NCI-H1105 (cell line): ENCODE results near the gene FBLN7.
A peak's percentile ranks its signal among the peaks of the same experiment; 100 is the strongest.
"Not testable (repeated sequence)": the region's sequence is repeated elsewhere in the genome, so short reads cannot be mapped to it uniquely, and the experiment has no call there.

Experiments
- DNase-seq: peaks from one replicate; lab custom pipeline; 2025; lab: John Stamatoyannopoulos, UW

The FBLN7 gene

DNA sequence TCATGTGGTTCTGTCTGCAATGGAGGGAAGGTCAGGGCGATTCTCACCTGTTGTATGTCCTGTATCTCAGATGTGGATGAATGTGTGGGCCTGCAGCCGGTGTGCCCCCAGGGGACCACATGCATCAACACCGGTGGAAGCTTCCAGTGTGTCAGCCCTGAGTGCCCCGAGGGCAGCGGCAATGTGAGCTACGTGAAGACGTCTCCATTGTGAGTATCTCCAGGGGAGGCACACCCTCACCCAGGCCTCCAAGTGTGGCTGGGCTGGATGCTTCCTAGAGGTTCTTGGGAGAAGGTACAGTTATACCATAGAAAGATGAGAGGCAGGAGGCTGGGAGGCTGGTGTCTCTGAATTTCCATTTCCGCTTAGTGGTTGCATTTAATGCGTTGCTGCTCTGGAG is 46.9 kb downstream of the FBLN7 start:
- no peak for DNase-seq

DNA sequence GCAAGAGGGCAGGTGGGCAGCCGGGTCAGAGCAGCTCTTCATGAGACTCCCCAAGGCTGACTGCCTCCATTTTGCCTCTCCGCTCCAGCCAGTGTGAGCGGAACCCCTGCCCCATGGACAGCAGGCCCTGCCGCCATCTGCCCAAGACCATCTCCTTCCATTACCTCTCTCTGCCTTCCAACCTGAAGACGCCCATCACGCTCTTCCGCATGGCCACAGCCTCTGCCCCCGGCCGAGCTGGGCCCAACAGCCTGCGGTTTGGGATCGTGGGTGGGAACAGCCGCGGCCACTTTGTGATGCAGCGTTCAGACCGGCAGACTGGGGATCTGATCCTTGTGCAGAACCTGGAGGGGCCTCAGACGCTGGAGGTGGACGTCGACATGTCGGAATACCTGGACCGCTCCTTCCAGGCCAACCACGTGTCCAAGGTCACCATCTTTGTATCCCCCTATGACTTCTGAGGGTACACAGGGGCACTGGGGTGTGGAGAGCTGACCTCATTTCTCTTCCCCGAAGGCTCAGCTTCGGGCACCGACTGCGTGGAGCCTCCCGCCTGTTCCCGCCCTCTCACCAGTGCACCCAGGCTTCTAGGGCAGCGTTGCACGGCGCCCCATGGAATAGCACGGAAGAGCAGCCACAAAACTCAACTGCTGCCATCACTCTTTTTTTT is 49.0 kb downstream of the FBLN7 start:
- no peak for DNase-seq

DNA sequence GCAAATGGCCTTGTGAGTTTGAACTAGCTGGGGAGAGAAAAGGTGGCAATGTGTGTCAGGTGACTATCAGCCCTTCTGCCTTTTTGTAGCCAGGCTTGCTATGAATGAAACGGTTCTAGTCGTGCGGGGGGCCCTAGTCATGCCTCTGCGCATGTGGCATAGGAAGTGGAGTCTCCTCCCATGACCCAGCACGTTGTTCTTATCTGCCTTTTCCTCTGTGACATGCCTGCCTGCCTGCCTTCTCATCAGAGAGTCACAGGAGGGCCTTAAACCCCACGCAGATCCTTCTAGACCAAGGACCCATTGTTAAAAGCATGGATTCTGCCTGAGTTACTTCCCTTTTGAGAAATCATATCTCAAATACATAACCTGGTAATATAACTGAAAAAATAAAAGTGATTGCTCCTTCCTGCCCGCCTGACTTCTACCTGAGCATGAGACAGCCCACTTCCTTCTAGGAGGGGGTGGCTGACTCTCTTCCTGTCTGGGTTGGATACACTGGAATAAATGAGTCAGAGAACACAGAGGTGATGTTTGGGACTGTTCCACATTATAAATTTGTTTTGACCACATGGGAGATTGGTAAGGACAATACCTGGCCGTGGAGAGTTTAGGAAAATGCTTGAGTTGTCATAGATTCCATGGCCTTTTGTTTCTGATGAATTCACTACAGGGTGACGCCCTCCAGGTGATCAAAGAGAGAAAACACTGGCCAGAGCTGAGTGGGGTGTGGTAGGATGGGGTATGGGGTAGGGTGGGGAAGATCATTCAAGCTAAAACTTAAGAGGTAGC is 49.8 kb downstream of the FBLN7 start:
- DNase-seq: no peak

DNA sequence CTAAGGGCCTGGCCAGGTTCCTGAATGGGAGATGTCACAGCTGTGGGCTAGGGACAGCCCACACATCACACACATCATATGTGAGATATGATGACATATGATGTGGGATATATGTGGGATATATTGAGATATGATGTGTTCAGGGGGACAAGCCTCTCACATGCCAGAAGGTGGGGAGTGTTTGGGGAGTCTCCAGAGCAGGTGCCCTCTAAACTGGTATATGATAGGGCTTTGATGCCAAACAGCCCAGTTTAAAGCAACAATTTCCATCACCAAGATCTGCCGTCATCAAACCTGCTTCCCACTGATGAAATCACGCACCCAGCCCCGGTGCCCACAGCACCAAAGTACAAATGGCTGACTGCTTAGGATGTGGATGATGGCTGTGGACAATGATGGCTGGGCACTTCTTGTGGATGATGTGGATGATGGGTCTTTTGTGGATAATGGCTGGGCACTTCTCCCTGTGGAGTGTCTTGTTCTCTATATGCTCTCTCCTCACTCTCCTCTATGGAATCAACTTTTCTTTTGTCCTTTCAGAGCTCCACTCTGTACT is 50.9 kb downstream of the FBLN7 start:
- DNase-seq: no peak

DNA sequence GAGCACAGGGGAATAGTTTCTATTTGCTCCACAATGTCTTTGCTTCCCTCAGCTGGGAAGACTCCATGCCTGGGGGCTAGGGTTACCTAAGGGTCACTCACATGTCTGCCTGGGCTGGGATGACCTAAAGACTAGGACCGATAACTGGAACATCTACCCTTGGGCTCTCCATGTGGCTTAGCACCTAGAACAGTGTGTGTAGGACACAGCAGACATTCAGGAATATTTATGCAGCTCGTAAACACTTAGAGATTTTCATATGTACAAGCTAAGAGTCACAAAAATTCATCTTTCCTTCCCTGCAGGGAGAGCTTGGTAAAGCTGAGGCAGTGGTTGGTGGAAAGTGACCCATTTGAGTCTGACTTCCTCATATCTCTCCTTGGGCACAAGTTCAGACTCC is 55.8 kb downstream of the FBLN7 start:
- no peak for DNase-seq

DNA sequence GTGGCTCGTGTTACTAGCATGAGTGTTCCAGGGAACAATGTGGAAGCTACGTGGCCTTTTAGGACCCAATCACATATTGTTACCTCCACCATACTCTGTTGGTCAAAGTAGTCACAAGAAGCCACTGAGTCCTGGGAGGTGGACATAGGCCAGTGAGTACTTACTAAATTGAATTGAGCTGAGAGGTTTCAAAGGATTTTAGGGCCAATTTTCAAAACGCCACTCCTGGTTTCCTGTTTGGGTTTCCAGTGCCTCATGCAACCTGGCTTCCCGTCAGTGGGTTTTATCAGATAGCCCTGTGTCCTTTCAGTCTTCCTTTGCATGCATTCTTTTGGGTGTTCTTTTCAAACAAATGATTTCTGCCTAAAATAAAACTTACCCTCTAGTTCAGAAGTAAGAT is 56.3 kb downstream of the FBLN7 start:
- no peak for DNase-seq

DNA sequence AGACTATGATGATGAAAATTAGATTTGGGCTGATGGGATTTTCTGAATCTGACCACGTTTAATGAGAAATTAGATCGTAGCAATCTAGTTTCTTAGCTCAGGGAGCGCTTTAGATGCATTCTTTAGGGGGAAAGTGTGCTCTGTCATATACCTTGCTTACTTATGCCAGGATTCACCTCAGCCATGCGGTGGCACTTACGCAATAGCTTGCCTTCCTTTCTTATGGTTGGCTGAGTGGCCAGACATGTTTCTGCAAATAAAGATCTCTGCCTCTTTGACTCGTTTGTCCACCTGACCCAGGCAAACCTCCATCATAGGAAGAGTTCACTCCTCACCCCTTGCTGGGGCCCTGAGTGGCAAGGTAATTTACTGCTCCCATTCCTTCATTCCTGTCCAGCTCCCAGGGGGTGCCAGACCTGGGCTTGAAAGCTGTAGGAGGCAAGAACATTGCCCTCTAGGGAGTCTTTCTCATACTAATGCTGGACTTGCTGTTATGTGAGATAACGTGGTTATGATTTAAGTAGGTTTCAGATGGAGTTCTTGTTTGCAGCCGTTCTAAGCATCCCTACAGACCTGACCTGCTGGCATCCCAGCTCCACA is 57.1 kb downstream of the FBLN7 start:
- no peak for DNase-seq

DNA sequence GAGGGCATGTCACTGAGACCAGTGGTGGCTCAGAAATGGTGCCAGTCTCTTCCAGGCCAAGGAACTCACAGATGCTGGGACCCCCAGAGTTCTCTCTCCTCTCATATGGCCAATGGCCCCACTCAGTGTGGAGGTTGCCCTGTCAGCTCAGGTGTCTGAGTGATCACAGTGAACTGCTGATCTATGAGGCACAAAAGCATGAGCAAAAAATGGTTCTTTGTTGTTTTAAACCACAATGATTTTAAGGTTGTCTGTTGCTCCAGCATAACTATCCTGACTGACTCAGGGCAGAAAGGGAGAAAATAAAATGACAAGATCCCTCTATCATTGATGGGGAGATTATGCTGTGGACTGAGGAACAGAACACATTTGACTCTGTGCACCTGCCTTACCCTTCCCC is 57.8 kb downstream of the FBLN7 start:
- DNase-seq: no peak

DNA sequence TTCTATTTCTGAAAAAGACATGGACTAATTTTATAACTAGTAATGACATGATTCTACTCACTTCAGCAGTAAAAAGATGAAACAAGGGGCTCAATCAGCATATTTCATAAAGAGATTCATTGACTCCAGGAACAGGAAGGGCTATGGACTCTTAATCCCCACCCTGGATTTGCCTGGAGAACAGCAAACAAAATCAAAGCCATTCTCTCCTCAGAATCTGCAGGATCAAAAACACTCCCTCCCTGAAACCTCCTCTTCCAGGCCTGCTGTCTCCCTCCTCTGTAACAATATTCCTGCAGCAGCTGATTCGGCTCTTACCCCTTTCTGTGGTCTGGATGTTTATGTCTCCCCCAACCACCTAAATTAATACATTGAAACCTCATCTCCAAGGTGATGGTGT is 59.7 kb downstream of the FBLN7 start:
- DNase-seq: no peak

DNA sequence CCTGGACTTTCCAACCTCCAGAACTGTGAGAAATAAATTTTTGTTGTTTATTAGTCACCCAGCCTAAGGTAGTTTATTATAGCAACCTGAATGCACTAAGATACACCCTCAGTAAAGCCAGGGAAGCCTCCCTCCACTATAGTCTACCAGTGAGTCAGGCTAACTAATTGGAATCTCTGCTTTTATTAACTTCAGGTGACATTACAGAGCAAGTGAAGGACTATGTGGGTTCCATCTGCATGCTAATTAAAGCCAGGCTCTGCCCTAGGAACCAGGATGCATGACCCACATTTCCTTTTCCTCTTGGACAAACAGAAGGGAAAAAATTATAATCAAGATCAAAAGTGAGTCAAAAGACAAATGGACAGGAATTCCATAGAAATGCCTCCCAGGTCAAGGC is 60.6 kb downstream of the FBLN7 start:
- no peak for DNase-seq

DNA sequence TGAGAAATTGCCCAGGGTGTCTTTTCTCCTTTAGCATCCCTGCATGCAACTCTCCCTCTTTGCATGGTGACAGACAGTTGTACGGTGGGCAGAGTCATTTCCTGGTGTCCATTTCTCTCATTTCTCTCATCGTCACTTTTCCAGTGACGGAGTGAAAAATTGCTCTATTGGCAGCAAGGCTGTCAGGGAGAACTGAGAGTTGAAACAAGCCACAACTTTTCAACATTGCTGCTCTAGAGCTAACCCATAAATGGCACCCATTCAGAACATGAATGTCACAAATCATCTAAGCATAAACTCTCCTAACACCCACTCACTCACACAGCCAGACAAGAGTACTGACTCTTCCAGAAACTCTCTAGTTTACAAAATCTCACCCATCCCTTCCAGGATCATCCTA is 61.0 kb downstream of the FBLN7 start:
- no peak for DNase-seq

DNA sequence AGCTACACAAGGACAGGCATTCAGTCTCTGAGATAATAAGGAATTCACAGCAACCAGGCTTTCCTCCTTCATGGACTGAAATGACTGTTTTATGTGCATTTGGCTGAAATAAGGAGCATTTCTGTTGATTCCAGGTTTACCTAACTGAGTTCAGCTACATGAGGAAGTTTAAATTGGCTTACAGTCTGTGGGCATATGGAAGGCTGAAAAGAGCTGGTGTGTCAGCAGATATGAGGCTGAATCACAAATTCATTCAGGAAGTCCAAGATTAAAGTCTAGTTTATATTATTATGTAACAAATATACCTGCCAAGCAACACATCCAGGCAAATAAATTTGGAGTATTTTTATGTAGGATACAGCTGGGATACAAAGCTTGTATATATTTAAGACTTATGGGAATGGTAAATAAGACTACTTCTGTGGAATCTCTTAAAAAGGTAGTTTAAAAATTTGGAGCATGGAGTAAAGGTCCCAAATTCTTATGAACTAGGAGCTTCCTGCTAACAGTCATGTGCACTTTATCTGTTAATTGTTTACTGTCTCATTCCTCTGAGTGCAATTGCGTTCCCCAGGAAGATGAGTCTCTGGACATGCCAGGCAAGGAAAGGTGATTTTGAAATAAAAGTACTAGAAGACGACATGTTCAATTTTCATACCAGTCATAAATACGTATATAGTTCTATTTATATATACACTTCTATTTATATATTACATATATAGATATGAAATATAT is 63.7 kb downstream of the FBLN7 start:
- DNase-seq: no peak

DNA sequence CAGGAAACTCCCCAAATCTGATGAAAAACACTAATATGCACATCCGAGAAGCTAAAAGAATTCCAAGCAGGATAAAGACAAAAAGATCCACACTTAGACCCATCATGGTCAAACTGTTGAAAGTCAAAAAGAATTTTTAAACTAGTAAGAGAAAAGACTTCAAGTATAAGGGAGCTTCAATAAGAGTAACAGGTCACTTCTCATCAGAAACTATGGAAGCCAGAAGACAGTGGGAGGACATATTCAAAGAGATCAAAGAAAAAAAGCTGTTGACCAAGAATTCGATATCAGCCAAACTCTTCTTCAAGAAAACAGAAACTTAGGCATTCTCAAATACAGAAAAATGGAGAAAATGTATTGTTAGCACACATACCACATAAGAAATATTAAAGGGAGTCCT is 66.2 kb downstream of the FBLN7 start:
- peak; percentile 8 for DNase-seq

DNA sequence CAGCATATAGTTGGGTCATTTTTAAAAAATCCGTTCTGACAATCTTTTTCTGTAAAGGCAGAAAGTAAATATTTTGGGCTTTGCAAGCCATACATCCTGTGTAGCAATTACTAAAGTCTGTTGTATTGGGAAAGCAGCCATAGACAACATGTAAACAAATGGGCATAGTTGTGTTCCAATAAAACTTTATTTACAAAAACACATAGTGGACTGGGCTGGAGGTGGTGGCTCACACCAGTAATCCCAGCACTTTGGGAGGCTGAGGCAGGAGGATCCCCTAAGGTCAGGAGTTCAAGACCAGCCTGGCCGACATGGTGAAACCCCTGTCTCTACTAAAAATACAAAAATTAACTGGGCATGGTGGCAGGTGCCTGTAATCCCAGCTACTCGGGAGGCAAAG is 69.7 kb downstream of the FBLN7 start:
- DNase-seq: not testable (repeated sequence)

DNA sequence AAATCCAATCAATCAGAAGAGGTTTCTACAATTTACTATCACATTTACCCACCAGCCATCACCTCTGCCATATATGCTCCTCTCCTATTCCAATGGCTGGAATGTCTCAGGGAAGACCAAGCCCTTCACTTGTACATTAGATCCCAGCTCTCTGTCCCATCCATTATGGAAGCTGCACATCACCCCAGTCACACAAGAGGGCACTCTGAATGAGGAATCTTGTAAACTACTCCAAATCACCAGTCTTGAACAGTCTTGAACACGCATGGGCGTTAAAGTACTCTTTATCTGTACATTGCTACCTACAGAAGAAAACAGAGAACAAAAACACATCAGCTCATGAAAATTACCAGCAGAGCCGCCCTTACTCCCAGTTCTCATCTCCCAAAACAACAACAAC is 78.0 kb downstream of the FBLN7 start:
- no peak for DNase-seq

DNA sequence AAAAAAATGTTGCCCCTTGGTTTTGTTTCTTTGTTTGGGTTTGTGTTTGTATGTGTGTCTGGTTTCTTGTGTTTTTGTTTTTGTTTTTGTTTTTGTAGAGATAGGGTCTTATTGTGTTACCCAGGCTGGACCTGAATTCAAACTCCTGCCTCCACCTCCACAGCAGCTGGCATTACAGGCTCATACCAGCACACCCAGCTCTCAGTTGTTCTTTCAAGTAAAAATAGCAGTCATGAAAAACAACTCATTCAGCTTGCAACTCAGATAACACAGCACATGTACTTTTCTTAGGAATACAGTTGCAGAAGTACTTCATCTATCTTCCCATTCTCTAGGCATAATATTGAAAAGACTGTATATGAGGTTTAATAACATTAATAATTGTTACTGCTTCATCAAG is 79.7 kb downstream of the FBLN7 start:
- DNase-seq: no peak

DNA sequence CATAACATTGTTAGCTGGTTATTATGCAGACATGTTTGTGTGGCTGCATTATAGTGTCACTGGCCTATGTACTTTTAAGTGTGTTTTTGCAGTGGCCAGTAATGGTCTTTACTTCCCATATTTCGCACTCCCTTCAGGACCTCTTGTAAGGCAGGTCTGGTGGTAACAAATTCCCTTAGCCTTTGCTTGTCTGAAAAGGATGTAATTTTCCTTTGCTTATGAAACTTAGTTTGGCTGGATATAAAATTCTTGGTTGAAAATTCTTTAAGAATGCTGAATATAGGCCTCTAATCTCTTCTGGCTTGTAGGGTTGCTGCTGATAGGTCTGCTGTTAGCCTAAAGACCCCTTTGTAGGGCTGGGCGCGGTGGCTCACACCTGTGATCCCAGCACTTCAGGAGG is 82.0 kb downstream of the FBLN7 start:
- no peak for DNase-seq

DNA sequence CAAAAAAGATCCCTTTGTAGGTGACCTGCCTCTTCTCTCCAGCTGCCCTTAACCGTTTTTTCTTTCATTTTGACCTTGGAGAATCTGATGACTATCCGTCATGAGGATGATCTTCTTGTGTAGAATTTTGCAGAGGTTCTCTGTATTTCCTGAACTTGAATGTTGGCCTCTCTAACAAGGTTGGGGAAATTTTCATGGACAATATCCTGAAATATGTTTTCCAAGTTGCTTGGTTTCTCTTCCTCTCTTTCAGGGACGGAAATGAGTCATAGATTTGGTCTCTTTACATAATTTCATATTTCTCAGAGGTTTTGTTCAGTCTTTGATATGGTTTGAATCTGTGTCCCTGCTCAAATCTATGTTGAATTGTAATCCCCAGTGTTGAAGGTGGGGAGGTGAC is 82.6 kb downstream of the FBLN7 start:
- DNase-seq: no peak

DNA sequence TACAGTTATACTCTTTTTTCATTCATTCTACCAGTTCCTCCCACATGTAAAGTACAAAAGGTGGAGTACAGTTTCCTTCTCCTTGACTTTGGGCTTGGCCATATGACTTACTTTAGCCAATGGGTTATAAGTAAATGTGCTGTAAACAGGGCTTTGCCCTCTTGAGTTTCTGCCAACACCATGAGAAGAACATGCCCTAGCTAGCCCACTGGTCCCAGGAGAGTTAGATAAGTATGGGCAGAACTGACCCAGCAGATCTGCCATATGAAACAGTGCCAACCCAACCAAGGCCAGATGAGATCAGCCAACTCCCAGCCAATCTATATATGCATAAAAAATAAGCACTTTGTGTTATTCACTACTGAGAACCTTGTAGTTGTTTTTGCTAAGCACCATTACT is 91.2 kb downstream of the FBLN7 start:
- peak; percentile 86 for DNase-seq

DNA sequence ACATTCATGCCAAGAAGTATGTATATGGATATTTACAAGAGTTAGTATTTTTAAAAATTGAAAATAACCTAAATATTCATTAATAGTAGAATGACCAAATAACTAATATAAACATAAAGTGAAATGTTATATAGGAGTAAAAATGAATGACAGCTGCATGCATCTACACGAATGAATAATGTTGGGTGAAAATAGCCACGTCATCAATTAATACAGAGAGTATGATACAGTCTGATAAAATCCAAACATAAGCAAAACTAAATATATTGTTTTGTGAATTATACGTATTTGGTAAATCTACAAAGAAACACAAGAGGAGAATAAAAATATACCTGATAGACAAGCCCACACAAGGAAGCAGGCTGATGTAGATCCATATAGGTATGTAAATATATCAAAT is 92.2 kb downstream of the FBLN7 start:
- DNase-seq: no peak
